Smooth muscle cell (in vitro differentiated cells): ENCODE results near the gene KIRREL3. TPM values are rescaled to one million over a fixed set of nuclear protein-coding genes. Genes with fewer than 3 reads are reported as not detected.

Experiments
- DNase-seq: peaks from one replicate; lab custom pipeline; 2025; ENCODE audit not compliant: unreplicated experiment; lab: John Stamatoyannopoulos, UW
- H2AFZ ChIP-seq: fragments of 200-600 bp; sonication (generic); 2 replicates; pipeline ENCODE4 v1.6.0; 2016; ENCODE audit warnings: antibody characterized with exemption, low read depth, mild to moderate bottlenecking
- H3F3A ChIP-seq: fragments of 200-600 bp; sonication (generic); 2 replicates; pipeline ENCODE4 v1.6.0; 2017; ENCODE audit warnings: antibody characterized with exemption, low read depth
- H3K27ac ChIP-seq: fragments of 200-600 bp; sonication (generic); 2 replicates; pipeline ENCODE4 v1.5.1; 2016; ENCODE audit warnings: low read depth, mild to moderate bottlenecking
- H3K27me3 ChIP-seq: fragments of 200-600 bp; sonication (generic); 2 replicates; pipeline ENCODE4 v1.6.1; 2016; ENCODE audit warnings: low read depth, mild to moderate bottlenecking
- H3K36me3 ChIP-seq: fragments of 200-600 bp; sonication (generic); 2 replicates; pipeline ENCODE4 v1.5.1; 2016; ENCODE audit warnings: low read depth
- H3K4me1 ChIP-seq: fragments of 200-600 bp; sonication (generic); 2 replicates; pipeline ENCODE4 v1.5.1; 2016; ENCODE audit warnings: low read depth
- H3K4me2 ChIP-seq: fragments of 200-600 bp; sonication (generic); 2 replicates; pipeline ENCODE4 v1.6.0; 2016; ENCODE audit warnings: mild to moderate bottlenecking
- H3K4me3 ChIP-seq: fragments of 200-600 bp; sonication (generic); 2 replicates; pipeline ENCODE4 v1.5.1; 2016; ENCODE audit warnings: mild to moderate bottlenecking
- H3K79me2 ChIP-seq: fragments of 200-600 bp; sonication (generic); 2 replicates; pipeline ENCODE4 v1.6.0; 2016; ENCODE audit warnings: low read depth, mild to moderate bottlenecking
- H3K9ac ChIP-seq: fragments of 200-600 bp; sonication (generic); 2 replicates; pipeline ENCODE4 v1.6.0; 2016; ENCODE audit warnings: low read depth
- H3K9me3 ChIP-seq: fragments of 200-600 bp; sonication (generic); replicated peaks from 2 replicates; pipeline ENCODE4 v1.5.1; 2016; ENCODE audit warnings: low read depth
- H4K20me1 ChIP-seq: fragments of 200-600 bp; sonication (generic); 2 replicates; pipeline ENCODE4 v1.6.0; 2016; ENCODE audit warnings: low read depth
- CTCF ChIP-seq: fragments of 200-600 bp; sonication (generic); IDR thresholded peaks from 2 replicates; pipeline ENCODE4 v1.5.1; 2017; ENCODE audit warnings: borderline replicate concordance, mild to moderate bottlenecking, antibody characterized with exemption; ENCODE audit not compliant: insufficient read depth, poor library complexity, severe bottlenecking
- WGBS: methylation state at CpG from one replicate; pipeline ENCODE4 v1.1.7; 2016; ENCODE audit warnings: low lambda C conversion rate; 5-methylcytosine and 5-hydroxymethylcytosine counted together
- polyA plus RNA-seq: library from polyadenylated mRNA; unstranded; fragments of >200 nt; fragmentation: Nextera tagmentation; extraction: Ambion mirVana; gene quantifications from 2 replicates; pipeline ENCODE4 v1.2.1, GENCODE V29; 2016
- total RNA-seq: library from RNA; depleted of rRNA; stranded (reverse); fragments of >200 nt; gene quantifications from 2 replicates; pipeline ENCODE4 v1.2.3, GENCODE V29; 2014

The KIRREL3 gene
- total and polyA plus RNA-seq, 2 experiments from 2014 or later, result 1.2 TPM; not detected in 1

- Histone ChIP-seq H3K4me2 (no peak overlapping the region), H3K79me2 (no peaks in the 10 kb centered on the region), H3K27ac (no peak overlapping the region), H3K36me3 (no peaks in the 10 kb centered on the region), H2AFZ (no peak overlapping the region), H3K4me3 (no peak overlapping the region), H3K4me1 (peaks cover 7% of the 10 kb centered on the region), H4K20me1 (peaks cover 10% of the 10 kb centered on the region), H3K9ac (no peak overlapping the region), H3K9me3 (no peaks in the 10 kb centered on the region), H3F3A (peaks cover 9% of the 10 kb centered on the region), H3K27me3 (no peaks in the 10 kb centered on the region)
- TF ChIP-seq CTCF, result no peak
- no peak for DNase-seq
- WGBS, result 97% methylated on average over 9 of the region's 9 CpGs
Observed at GRCh38 chr11:126413843-126414405, 586.6 kb downstream of the KIRREL3 start.

GRCh38 chr11:126413426-126413825, 587.1 kb downstream of the KIRREL3 start:
- H3K27me3 ChIP-seq, result no peaks in the 10 kb centered on the region
- H3F3A ChIP-seq, result peaks cover 9% of the 10 kb centered on the region
- H4K20me1 ChIP-seq, result peaks cover 10% of the 10 kb centered on the region
- no peak for DNase-seq
- no peak overlapping the region for H2AFZ ChIP-seq
- TF ChIP-seq CTCF, result no peak
- no peaks in the 10 kb centered on the region for H3K79me2 ChIP-seq
- 98% methylated on average over 11 of the region's 11 CpGs for WGBS
- no peak overlapping the region for H3K9ac ChIP-seq
- H3K4me1 ChIP-seq, result peaks cover 7% of the 10 kb centered on the region
- no peaks in the 10 kb centered on the region for H3K36me3 ChIP-seq
- no peak overlapping the region for H3K4me2 ChIP-seq
- H3K27ac ChIP-seq, result no peak overlapping the region
- H3K9me3 ChIP-seq, result no peaks in the 10 kb centered on the region
- H3K4me3 ChIP-seq, result no peak overlapping the region

GRCh38 chr11:126411971-126412381, 588.6 kb downstream of the KIRREL3 start:
- no peak for DNase-seq
- H3K4me2 ChIP-seq, result no peak overlapping the region
- H3K27ac ChIP-seq, result no peak overlapping the region
- H2AFZ ChIP-seq, result no peak overlapping the region
- H3K4me1 ChIP-seq, result peaks cover 5% of the 10 kb centered on the region
- no peaks in the 10 kb centered on the region for H3K9me3 ChIP-seq
- peaks cover 10% of the 10 kb centered on the region for H4K20me1 ChIP-seq
- H3K36me3 ChIP-seq, result no peaks in the 10 kb centered on the region
- 76% methylated on average over 6 of the region's 6 CpGs for WGBS
- H3K4me3 ChIP-seq, result no peak overlapping the region
- peaks cover 3% of the 10 kb centered on the region for H3F3A ChIP-seq
- no peaks in the 10 kb centered on the region for H3K27me3 ChIP-seq
- H3K9ac ChIP-seq, result no peak overlapping the region
- no peak for TF ChIP-seq CTCF
- H3K79me2 ChIP-seq, result no peaks in the 10 kb centered on the region

- Histone ChIP-seq H4K20me1 (peaks cover 22% of the 10 kb centered on the region), H3K9ac (no peak overlapping the region), H3K27ac (no peak overlapping the region), H3K79me2 (no peaks in the 10 kb centered on the region), H3F3A (no peaks in the 10 kb centered on the region), H3K4me2 (no peak overlapping the region), H2AFZ (no peak overlapping the region), H3K4me3 (no peak overlapping the region), H3K27me3 (no peaks in the 10 kb centered on the region), H3K36me3 (no peaks in the 10 kb centered on the region), H3K4me1 (no peaks in the 10 kb centered on the region), H3K9me3 (no peaks in the 10 kb centered on the region)
- TF ChIP-seq CTCF, result no peak
- no peak for DNase-seq
- 67% methylated on average over 6 of the region's 6 CpGs for WGBS
Observed at GRCh38 chr11:126410649-126411048, 589.9 kb downstream of the KIRREL3 start.
